ENCODE measurements around the gene TGFB2. TPM values are rescaled to one million over a fixed set of nuclear protein-coding genes. Genes with fewer than 3 reads are reported as not detected.

TGFB2 gene
- polyA plus RNA-seq, 2 of the 4 experiments (the other 2 are of a cell fraction), result 29.7 to 65.8 TPM

DNA sequence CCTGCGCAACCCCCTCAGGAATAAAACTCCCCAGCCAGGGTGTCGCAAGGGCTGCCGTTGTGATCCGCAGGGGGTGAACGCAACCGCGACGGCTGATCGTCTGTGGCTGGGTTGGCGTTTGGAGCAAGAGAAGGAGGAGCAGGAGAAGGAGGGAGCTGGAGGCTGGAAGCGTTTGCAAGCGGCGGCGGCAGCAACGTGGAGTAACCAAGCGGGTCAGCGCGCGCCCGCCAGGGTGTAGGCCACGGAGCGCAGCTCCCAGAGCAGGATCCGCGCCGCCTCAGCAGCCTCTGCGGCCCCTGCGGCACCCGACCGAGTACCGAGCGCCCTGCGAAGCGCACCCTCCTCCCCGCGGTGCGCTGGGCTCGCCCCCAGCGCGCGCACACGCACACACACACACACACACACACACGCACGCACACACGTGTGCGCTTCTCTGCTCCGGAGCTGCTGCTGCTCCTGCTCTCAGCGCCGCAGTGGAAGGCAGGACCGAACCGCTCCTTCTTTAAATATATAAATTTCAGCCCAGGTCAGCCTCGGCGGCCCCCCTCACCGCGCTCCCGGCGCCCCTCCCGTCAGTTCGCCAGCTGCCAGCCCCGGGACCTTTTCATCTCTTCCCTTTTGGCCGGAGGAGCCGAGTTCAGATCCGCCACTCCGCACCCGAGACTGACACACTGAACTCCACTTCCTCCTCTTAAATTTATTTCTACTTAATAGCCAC lies 696 bp downstream of the TGFB2 start (continued):
- TF ChIP-seq, protein P1, sequence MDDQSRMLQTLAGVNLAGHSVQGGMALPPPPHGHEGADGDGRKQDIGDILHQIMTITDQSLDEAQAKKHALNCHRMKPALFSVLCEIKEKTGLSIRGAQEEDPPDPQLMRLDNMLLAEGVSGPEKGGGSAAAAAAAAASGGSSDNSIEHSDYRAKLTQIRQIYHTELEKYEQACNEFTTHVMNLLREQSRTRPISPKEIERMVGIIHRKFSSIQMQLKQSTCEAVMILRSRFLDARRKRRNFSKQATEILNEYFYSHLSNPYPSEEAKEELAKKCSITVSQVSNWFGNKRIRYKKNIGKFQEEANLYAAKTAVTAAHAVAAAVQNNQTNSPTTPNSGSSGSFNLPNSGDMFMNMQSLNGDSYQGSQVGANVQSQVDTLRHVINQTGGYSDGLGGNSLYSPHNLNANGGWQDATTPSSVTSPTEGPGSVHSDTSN (IDR thresholded peaks at IDR 0.05), result 0 out of 2 replicates have a peak, but pooled peaks have one; percentile 15
- peak; percentile 45 to 70; a peak in 3 of 4 replicates for TF ChIP-seq CEBPB (IDR thresholded peaks at IDR 0.05)
- TF ChIP-seq, protein P2, sequence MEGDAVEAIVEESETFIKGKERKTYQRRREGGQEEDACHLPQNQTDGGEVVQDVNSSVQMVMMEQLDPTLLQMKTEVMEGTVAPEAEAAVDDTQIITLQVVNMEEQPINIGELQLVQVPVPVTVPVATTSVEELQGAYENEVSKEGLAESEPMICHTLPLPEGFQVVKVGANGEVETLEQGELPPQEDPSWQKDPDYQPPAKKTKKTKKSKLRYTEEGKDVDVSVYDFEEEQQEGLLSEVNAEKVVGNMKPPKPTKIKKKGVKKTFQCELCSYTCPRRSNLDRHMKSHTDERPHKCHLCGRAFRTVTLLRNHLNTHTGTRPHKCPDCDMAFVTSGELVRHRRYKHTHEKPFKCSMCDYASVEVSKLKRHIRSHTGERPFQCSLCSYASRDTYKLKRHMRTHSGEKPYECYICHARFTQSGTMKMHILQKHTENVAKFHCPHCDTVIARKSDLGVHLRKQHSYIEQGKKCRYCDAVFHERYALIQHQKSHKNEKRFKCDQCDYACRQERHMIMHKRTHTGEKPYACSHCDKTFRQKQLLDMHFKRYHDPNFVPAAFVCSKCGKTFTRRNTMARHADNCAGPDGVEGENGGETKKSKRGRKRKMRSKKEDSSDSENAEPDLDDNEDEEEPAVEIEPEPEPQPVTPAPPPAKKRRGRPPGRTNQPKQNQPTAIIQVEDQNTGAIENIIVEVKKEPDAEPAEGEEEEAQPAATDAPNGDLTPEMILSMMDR (IDR thresholded peaks at IDR 0.05), result no peak
- TF ChIP-seq GATA3 (IDR thresholded peaks at IDR 0.05; ENCODE audit: borderline replicate concordance), result peak; percentile 48; the same call in 1 of the 2 replicates
- TF ChIP-seq KDM5A (IDR thresholded peaks at IDR 0.05), result no peak
- TF ChIP-seq HOXA7 (CRISPR knock-in tag; IDR thresholded peaks at IDR 0.05), result 0 out of 2 replicates have a peak, but pooled peaks have one; percentile 71
- peak; percentile 84; the same call in 1 of the 2 replicates for TF ChIP-seq RARB (CRISPR knock-in tag; IDR thresholded peaks at IDR 0.05)
- no peak for TF ChIP-seq MAFK (IDR thresholded peaks at IDR 0.05; ENCODE audit: partially characterized antibody)

DNA sequence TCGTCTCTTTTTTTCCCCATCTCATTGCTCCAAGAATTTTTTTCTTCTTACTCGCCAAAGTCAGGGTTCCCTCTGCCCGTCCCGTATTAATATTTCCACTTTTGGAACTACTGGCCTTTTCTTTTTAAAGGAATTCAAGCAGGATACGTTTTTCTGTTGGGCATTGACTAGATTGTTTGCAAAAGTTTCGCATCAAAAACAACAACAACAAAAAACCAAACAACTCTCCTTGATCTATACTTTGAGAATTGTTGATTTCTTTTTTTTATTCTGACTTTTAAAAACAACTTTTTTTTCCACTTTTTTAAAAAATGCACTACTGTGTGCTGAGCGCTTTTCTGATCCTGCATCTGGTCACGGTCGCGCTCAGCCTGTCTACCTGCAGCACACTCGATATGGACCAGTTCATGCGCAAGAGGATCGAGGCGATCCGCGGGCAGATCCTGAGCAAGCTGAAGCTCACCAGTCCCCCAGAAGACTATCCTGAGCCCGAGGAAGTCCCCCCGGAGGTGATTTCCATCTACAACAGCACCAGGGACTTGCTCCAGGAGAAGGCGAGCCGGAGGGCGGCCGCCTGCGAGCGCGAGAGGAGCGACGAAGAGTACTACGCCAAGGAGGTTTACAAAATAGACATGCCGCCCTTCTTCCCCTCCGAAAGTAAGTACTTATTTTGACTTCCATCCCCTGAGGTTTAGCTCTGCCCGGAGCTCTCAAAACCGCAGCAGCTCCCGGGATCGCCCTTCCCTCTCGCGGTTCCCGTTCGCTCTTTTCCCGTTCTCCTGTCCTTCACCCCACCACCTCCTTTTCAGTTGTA lies 1.5 kb downstream of the TGFB2 start:
- H3K4me1 ChIP-seq, result peaks cover 42% of the 10 kb centered on the region
- peak in 1 of 2 experiments; percentile 1; a peak in 2 of 6 replicates for ATAC-seq
- FAIRE-seq, result no peak
- no peaks in the 10 kb centered on the region for H3K9me3 ChIP-seq
- under 1% methylated on average over 36 of the region's 39 CpGs for WGBS (ENCODE audit: missing lambda C conversion rate)
- CTCF ChIA-PET, result interaction anchor here (0.5 to 1.6 kb wide), 10 partner anchors 11 to 1314 kb away, joined by 3 to 6 read pairs (median 3); no protein-coding TSS in a partner anchor
- peak overlapping the region; percentile 95 for H3K4me2 ChIP-seq
- H3K27ac ChIP-seq, result peak overlapping the region; percentile 96 to 97
- peak overlapping the region; percentile 83 for H3K4me3 ChIP-seq
- no peak for DNase-seq (ENCODE audit: low read depth in 1 of 2, low spot score in 1 of 2)
- TF ChIP-seq SMC3 (IDR thresholded peaks at IDR 0.05) (no peak), HOXA7 (CRISPR knock-in tag; IDR thresholded peaks at IDR 0.05) (0 out of 2 replicates have a peak, but pooled peaks have one; percentile 11), EHF (CRISPR knock-in tag; IDR thresholded peaks at IDR 0.05) (no peak), RCOR1 (IDR thresholded peaks at IDR 0.05; ENCODE audit: low read depth, low read length) (no peak), FOSB (CRISPR knock-in tag; IDR thresholded peaks at IDR 0.05) (no peak), ZNF302 (CRISPR knock-in tag; IDR thresholded peaks at IDR 0.05) (no peak), FOSL2 (IDR thresholded peaks at IDR 0.05) (no peak), FOSL2 (CRISPR knock-in tag; IDR thresholded peaks at IDR 0.05) (no peak), PHF8 (IDR thresholded peaks at IDR 0.05; ENCODE audit: borderline replicate concordance, low read depth) (no peak), RNF2 (IDR thresholded peaks at IDR 0.05; ENCODE audit: borderline replicate concordance, low read depth) (no peak), ESRRA (IDR thresholded peaks at IDR 0.05; ENCODE audit: borderline replicate concordance, low read length) (no peak), RAD21 (conservative IDR thresholded peaks at IDR 0.05 in 1 of 2, IDR thresholded peaks at IDR 0.05 in 1 of 2) (0 out of 5 replicates have a peak, but pooled peaks of 1 of the 2 experiments have one; percentile 5), POLR2A (IDR thresholded peaks at IDR 0.05; ENCODE audit: low read length) (0 out of 2 replicates have a peak, but pooled peaks have one; percentile 32), ZC3H11A (IDR thresholded peaks at IDR 0.05) (no peak), RARB (CRISPR knock-in tag; IDR thresholded peaks at IDR 0.05) (no peak), NFE2L2 (conservative IDR thresholded peaks at IDR 0.05; ENCODE audit: low read length) (no peak), KDM5A (IDR thresholded peaks at IDR 0.05) (no peak), JUNB (IDR thresholded peaks at IDR 0.05) (no peak)
- TF ChIP-seq, protein P3, sequence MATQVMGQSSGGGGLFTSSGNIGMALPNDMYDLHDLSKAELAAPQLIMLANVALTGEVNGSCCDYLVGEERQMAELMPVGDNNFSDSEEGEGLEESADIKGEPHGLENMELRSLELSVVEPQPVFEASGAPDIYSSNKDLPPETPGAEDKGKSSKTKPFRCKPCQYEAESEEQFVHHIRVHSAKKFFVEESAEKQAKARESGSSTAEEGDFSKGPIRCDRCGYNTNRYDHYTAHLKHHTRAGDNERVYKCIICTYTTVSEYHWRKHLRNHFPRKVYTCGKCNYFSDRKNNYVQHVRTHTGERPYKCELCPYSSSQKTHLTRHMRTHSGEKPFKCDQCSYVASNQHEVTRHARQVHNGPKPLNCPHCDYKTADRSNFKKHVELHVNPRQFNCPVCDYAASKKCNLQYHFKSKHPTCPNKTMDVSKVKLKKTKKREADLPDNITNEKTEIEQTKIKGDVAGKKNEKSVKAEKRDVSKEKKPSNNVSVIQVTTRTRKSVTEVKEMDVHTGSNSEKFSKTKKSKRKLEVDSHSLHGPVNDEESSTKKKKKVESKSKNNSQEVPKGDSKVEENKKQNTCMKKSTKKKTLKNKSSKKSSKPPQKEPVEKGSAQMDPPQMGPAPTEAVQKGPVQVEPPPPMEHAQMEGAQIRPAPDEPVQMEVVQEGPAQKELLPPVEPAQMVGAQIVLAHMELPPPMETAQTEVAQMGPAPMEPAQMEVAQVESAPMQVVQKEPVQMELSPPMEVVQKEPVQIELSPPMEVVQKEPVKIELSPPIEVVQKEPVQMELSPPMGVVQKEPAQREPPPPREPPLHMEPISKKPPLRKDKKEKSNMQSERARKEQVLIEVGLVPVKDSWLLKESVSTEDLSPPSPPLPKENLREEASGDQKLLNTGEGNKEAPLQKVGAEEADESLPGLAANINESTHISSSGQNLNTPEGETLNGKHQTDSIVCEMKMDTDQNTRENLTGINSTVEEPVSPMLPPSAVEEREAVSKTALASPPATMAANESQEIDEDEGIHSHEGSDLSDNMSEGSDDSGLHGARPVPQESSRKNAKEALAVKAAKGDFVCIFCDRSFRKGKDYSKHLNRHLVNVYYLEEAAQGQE (IDR thresholded peaks at IDR 0.05), result 0 out of 2 replicates have a peak, but pooled peaks have one; percentile 34
- TF ChIP-seq, protein P4, sequence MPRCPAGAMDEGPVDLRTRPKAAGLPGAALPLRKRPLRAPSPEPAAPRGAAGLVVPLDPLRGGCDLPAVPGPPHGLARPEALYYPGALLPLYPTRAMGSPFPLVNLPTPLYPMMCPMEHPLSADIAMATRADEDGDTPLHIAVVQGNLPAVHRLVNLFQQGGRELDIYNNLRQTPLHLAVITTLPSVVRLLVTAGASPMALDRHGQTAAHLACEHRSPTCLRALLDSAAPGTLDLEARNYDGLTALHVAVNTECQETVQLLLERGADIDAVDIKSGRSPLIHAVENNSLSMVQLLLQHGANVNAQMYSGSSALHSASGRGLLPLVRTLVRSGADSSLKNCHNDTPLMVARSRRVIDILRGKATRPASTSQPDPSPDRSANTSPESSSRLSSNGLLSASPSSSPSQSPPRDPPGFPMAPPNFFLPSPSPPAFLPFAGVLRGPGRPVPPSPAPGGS (IDR thresholded peaks at IDR 0.05), result no peak
- TF ChIP-seq, protein P5, sequence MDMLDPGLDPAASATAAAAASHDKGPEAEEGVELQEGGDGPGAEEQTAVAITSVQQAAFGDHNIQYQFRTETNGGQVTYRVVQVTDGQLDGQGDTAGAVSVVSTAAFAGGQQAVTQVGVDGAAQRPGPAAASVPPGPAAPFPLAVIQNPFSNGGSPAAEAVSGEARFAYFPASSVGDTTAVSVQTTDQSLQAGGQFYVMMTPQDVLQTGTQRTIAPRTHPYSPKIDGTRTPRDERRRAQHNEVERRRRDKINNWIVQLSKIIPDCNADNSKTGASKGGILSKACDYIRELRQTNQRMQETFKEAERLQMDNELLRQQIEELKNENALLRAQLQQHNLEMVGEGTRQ (IDR thresholded peaks at IDR 0.05), result no peak
- TF ChIP-seq, protein P6, sequence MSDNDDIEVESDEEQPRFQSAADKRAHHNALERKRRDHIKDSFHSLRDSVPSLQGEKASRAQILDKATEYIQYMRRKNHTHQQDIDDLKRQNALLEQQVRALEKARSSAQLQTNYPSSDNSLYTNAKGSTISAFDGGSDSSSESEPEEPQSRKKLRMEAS (IDR thresholded peaks at IDR 0.05), result 0 out of 2 replicates have a peak, but pooled peaks have one; percentile 4
- POLR2A ChIA-PET, result interaction anchor here (0.6 to 3.5 kb wide), 20 partner anchors 10 to 1210 kb away, joined by 3 to 38 read pairs (median 6); no protein-coding TSS in a partner anchor
